Activated CD8-positive, alpha-beta memory T cell treated with anti-CD3 and anti-CD28 coated beads, Interleukin-2, amount 50 U/mL, for 24 hours (primary cell): ENCODE data around the gene DHDH.
"Not testable (repeated sequence)": the region's sequence is repeated elsewhere in the genome, so short reads cannot be mapped to it uniquely, and the experiment has no call there.

Experiments used
- DNase-seq: peaks from one replicate; pipeline ENCODE4 v3.0.0-alpha.2; 2020; ENCODE audit errors: extremely low read depth

DHDH gene

GRCh38 chr19:48915757-48916156, 17.7 kb upstream of the DHDH start:
- no peak for DNase-seq

- DNase-seq: no peak
Observed at GRCh38 chr19:48918071-48918470, 15.4 kb upstream of the DHDH start.

- DNase-seq: no peak
Observed at GRCh38 chr19:48918801-48919247, 14.7 kb upstream of the DHDH start.

GRCh38 chr19:48919271-48919670, 14.2 kb upstream of the DHDH start:
- not testable (repeated sequence) for DNase-seq

GRCh38 chr19:48920949-48921348, 12.6 kb upstream of the DHDH start:
- DNase-seq: no peak

GRCh38 chr19:48921721-48922500, 11.6 kb upstream of the DHDH start:
- no peak for DNase-seq

- no peak for DNase-seq
Observed at GRCh38 chr19:48922548-48923490, 10.7 kb upstream of the DHDH start.

- no peak for DNase-seq
Observed at GRCh38 chr19:48925240-48925843, 8.2 kb upstream of the DHDH start.

GRCh38 chr19:48925890-48926289, 7.6 kb upstream of the DHDH start:
- not testable (repeated sequence) for DNase-seq

GRCh38 chr19:48926909-48927308, 6.6 kb upstream of the DHDH start:
- no peak for DNase-seq

- DNase-seq: not testable (repeated sequence)
Observed at GRCh38 chr19:48927692-48928091, 5.8 kb upstream of the DHDH start.

- no peak for DNase-seq
Observed at GRCh38 chr19:48928164-48929025, 5.1 kb upstream of the DHDH start.

- DNase-seq: no peak
Observed at GRCh38 chr19:48934837-48935236, 1.3 kb downstream of the DHDH start.

GRCh38 chr19:48935864-48936263, 2.4 kb downstream of the DHDH start:
- DNase-seq: no peak

GRCh38 chr19:48938256-48938655, 4.8 kb downstream of the DHDH start:
- no peak for DNase-seq

GRCh38 chr19:48940902-48941301, 7.4 kb downstream of the DHDH start:
- no peak for DNase-seq

- no peak for DNase-seq
Observed at GRCh38 chr19:48943081-48943480, 9.6 kb downstream of the DHDH start.

- DNase-seq: no peak
Observed at GRCh38 chr19:48945415-48945814, 11.9 kb downstream of the DHDH start.

- DNase-seq: no peak
Observed at GRCh38 chr19:48945817-48946216, 12.3 kb downstream of the DHDH start.

- DNase-seq: no peak
Observed at GRCh38 chr19:48946463-48947257, 13.2 kb downstream of the DHDH start.

GRCh38 chr19:48947258-48947542, 13.7 kb downstream of the DHDH start:
- no peak for DNase-seq
